GM21825 (cell line): Measurements from ENCODE around the gene SDC4.

Experiments used
- ATAC-seq: cut with Tn5 transposase; IDR thresholded peaks from one replicate; pipeline ENCODE4 v1.9.1; 2021; ENCODE audit warnings: mild to moderate bottlenecking, moderate library complexity; ENCODE audit not compliant: unreplicated experiment

The SDC4 gene

DNA sequence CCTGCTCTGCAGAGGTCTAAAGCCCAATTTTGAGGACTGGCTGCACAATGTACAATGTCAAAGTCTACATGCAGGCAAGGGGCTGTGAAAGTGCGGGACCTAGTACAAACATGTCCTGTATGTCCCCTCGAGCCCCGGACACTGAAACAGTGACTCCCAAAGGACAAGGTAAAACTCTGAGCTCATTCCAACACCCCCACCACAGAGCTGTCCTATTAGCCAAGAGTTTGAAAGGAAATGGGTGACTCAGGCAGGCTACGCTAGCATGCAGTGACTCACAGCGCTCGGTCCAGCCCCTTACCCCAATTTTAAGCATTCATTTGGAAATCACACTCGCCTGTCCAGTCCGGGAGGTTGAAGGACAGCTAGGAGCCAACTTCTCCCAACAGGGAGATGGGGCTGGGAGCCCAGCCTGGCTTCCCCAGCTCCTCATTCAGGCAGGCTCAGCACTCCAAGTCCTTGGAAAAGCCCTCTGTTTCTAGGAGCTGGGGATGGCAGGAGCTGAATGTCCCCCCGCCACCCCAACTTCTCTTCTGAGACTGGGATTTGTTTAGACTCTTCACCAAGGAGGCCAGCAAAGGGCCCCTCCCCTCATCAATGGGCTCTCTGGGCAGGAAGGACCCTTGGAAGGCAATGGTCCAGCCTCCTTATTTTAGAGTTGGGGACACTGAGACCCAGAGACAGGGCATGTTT, 3.9 kb downstream of the SDC4 start:
- ATAC-seq: no peak

DNA sequence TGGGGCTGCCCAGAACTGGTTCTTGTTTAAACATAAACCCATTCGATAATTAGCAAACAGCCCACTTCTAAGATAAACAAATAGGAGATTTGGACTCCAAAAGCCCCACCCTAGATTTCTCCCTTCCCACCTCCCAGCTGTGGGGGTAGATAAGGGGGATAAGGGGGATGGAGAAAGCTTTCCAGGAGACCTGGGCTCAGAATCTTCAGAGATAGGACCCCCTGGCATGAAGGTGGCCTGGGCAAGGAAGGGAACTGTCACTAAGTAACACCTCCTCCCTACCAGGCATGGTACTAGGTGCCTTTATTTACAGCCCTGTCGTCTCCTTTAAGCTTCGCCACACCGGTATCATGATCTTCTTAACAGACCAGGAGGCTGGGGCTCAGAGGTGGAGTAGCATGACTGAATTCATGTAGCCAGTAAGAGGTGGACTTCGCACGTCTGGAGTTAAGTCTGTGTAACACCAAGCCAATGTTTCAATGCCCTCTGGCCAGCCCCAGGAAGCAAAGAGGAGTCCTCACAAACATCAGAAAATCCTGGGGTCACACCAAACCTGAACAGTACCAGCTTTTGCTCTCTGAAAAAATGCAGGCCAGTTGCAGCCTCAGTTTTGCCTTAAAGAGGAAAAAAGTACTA, 4.6 kb downstream of the SDC4 start:
- ATAC-seq: no peak

DNA sequence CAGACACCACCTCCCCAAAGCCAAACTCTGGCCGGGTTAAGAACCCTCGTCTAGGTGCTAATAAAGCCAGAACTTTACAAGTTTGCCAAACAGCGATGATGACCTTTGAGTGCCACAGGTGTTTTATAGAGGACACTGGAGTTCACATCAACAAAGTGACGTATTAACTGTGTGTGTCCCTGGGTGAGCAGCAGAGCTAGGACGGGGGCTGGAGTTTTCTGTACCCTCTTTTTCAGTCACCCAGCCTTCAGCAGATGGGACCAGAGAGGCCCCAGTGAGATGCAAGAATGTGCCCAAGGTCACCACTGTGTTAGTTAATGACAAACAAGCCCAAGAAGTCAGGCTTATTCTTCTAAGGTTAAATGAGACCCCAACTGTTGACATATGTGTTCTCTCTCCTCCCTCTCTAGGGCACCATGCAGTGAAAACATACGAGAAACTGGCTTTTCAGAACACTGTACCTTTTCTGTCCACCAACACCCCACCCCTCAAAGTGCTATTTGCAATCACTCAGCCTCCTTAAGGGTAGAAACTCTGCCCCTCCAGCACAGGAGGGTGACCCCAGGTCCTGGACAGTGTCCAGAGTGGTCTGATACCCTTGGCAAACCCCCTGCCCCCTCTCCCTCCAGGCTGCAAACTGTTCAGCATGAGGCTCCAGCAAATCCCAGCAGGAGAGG, 5.2 kb downstream of the SDC4 start:
- ATAC-seq: no peak

DNA sequence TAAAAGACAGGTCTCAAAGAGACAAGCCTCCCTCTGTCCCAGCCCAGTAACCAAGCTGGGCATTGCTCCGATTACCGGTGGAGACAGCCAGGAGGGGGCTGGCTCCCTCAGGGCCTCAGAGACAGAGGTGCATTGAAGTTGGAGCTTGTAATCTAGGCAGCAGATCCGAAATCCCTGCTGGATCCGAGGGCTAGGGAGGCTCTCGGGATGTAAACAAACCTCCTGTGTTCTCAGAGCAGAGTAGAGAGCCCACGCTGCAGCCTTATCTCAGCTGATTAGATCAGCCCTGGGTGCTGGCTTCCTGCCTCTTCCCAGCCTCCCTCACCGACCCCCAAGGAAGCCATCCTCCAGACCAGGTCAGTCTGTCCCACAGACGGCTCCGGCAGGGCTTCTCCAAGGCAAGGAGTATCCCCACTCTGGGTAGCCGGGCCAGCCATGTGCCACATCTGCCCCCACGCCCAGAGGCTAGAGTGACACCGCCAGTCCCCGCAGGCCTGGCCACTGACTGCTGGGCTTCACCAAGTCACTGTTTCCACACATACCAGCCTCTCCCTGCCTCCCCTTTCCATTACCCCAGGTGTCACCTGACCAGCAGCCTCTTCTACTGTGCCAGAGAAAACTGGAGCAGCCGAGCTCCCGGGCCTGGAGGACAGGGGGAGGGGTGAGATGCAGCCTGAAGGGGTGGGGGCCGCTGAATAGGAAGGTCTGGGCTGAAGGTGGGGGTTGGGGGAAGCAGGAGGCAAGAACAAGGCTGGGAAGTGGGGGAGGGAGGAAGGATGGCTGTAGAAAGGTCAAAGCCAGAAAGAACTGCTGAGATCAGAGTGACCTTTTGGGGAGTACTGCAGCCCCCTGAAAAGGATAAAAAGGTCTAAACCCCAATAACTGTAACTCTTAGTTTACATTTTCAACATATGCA, 6.0 kb downstream of the SDC4 start:
- no peak for ATAC-seq

DNA sequence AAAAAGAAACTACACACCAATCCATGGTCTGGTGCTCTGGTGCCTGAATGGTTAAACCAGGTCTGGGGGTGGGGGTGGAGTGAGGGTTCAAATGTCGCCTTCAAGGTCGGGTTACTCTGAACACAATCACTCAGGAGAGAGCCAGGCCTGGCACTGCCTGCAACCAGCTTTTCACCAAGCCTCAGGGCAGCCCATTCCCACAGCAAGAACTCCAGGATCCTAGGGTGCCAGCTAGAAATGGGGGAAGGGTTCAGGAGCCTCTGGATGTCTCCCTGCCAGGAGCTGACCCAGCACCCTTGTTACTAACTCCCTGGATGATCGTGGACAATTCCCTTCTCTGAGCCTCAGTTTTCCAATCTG, 6.7 kb downstream of the SDC4 start:
- ATAC-seq: no peak

- no peak for ATAC-seq
These were observed 7.3 kb downstream of the SDC4 start for GRCh38 chr20:45340951-45341350.

GRCh38 chr20:45340236-45340847, 7.9 kb downstream of the SDC4 start:
- no peak for ATAC-seq

DNA sequence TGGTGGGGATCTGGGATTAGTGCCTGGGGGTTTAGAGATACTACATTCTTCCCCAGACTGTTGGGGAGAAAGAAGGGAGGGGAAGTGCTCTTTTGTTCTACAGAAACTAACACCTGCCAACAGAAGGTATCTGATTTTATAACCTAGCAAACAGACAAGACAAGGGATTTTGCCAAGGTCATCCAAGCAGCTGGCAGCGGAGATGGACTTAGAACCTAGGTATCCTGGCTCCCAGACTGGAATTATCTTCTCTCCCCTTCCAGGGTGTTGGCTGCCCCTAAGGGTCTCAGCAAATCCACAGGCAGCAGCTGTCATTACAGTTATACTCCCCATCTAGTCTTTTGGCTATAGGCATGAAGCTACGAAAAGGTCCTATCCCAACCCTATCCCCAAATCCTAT, 8.4 kb downstream of the SDC4 start:
- ATAC-seq: no peak

GRCh38 chr20:45339084-45339483, 9.1 kb downstream of the SDC4 start:
- ATAC-seq: no peak

GRCh38 chr20:45338121-45339030, 9.8 kb downstream of the SDC4 start:
- ATAC-seq: no peak

DNA sequence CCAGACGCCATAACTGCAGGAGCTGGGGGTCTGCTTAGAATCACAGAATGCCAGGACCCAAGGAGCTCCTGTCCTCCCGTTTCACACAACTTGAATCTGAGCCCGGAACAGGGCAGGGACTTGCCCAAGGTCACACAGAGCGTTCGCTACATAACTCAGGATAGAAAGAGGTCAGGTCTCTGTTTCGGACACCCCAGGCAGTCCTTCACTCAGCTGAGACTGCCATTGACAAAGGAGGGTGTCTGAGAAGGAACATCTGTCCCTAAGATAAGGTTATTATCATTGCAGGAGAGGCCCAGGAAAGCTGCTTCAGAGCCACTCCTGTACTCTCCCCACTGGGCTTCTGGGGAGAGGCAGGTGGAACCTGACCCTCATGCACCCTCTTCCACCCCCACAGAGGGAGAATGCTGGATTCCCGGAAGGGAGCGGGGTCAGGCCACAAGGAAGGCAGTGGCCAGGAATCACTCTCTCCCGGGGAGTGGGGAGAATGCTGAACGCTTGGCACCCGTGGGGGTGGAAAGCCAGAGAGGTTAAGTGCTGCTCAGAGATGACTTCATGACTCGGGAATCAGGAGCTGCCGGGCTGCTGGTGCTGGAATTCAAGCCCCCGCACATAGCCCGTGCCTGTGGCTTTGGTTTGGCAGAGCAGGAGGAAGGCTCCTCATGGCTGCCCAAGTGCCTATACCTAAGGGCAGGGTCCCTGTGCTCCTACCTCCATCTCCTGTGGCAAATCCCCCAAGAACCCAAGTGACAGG, 10.7 kb downstream of the SDC4 start:
- ATAC-seq: no peak

DNA sequence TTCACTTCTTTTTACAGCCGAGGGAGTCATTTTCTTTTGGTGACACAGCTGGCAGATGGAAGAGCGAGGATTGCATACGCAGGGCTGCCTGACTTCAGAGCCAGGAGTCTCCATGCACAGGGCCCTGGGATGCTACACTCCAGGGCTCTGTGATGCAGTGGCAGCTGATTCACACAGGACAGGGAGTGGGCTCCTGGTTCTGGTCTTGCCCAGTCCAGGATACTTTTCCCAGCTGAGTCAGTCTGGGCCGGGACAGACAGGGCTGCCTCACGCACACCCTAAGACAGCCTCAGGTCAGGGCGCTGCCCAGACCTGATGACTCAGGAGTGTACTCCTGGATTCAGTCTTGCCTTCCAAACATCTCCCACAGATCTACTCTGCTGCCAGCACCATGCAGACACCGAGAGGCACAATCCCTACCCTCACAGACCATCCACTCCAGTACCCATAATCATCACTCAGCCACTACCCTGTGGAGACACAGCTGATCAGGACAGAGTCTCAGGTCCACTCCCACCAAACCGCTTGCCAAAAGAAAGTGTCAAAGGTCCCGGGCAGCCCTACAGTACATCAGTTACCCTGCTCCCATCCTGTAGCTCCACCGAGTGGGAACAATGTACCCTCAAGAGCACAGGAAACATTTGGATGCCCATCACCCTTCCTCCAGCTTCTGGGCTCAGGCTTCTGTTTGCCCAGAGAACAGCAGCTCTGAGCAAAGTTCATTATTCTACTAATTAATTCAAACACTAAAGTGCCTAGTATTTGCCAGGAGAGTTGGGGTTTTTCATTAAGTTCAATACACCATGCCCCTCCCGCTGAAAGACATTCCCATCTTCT, 11.5 kb downstream of the SDC4 start:
- ATAC-seq: no peak

DNA sequence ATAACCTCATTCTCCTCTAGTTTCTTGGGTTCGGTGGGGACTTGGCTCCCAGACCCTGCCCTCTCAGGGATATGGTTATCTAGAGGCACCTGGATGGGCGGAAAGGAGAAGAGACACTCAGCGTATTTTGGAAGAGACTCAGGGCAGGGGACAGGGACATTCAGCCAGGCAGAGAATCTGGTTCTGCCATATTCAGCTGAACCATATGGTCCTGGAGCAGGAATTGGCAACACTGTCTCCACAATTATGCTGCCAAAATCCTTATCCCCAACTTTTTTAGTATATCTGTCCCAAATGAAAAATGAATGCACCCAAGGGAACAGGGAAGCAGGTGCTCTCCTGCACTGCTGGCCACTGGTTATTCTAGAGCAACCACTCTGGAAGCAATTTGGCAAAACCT, 17.7 kb downstream of the SDC4 start:
- ATAC-seq: no peak

GRCh38 chr20:45329497-45330319, 18.5 kb downstream of the SDC4 start:
- no peak for ATAC-seq

DNA sequence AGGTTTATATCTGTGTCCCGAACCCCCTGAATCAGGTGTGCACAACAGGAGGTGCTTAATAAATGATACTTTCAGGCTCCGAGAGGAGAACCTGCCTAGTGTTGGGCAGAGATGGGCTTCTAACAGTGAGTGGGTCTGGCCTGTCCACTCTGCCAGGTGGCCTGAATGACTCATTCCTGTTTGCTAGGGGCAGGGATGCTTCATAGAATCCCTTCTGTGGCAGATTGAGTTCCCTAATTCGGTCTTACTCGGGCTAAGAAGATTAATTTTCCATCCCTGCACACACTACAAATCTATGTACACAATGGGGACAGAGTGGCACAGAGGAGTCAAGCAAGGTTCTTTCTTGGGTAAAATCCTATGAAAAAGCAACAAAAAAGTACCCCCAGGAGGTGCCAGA, 19.8 kb downstream of the SDC4 start:
- no peak for ATAC-seq

GRCh38 chr20:45325371-45325770, 22.9 kb downstream of the SDC4 start:
- ATAC-seq: no peak

DNA sequence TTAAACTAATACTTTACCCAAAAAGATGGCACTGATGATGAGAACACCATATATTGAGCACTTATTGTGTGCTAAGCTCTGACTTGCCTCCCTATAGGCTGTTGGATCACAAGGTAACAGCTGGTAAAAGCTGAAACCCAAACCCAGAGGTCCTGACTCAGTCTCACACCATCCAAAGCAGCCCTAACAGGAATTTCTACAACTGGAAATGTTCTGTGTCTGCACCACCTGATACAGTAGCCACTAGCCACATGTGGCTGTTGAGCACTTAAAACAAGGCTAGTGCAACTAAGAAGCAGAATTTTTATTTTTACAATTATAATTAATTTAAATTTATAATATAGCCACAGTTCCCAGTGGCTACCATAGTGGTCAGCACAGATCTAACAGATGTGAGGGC, 24.5 kb downstream of the SDC4 start:
- no peak for ATAC-seq
